Measurements from ENCODE around the gene ST6GALNAC6. TPM values are rescaled to one million over a fixed set of nuclear protein-coding genes. Genes with fewer than 3 reads are reported as not detected.

ST6GALNAC6 gene
- polyA plus RNA-seq, 3 donors, result 8.2 to 14.4 (median 12.0) TPM

DNA sequence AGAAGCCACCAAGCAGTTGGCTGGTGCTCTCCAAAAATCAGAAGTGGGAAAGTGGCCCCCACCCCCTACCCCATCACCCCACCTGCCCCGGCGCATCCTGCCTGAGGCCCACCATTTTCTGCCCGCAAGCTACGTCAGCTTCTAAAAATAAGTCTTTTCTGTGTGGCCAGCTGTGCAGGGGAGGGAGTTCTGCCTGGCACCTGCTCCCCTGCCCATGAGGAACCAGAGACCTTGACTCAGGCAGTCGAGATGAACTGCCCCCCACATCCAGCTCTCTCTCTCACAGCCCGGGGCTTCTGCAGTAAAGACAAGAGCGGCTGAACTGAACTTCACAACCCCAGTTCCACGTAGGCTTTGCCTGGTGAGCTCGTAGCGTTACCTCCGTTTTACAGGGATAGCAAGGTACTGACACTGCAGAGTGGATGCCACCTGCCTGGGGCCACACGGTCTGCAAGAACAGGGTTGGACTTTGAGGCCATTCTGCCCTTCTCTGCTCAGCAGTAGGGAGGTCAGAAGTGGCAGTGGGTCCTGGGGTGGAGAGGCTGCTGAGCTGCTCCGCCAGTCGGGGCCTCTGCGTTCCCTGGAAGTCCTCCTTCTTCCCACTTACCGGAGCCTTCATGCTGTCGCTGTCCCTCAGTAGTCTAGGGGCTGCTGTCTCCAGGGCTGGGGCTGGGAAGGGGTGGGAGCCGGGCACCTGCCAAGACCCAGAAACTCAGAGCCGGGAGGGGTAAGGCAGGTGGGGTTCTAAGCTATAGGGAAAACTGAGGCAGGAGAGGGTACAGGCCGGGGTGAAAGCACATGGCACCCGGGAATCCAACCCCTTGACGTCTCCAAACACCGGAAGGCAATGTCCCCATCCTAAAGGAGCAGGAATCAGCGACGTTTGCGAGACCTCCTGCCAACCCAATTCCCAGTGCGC, 16.7 kb upstream of the ST6GALNAC6 start:
- intact Hi-C loops (cut with micrococcal nuclease), result loop anchor here (5.0 kb wide), 6 partner anchors 54 to 694 kb away; partner anchors contain the start of genes CDK9 (in 1 of the 2), SH2D3C (in 1 of the 2) and TOR2A (in 1 of the 2)
- DNase-seq, result no peak
- Histone ChIP-seq H3K9ac (ENCODE audit: insufficient read depth, low read length, poor library complexity, severe bottlenecking) (peak overlapping the region; percentile 69), H3K27me3 (ENCODE audit: control insufficient read depth in 2 of 2, insufficient read depth in 2 of 2, low read length in 2 of 2) (no peaks in the 10 kb centered on the region), H2AFZ (ENCODE audit: insufficient read depth, low read depth, low read length, poor library complexity, severe bottlenecking) (peak overlapping the region; percentile 96), H3K36me3 (replicated peaks in 1 of 2; ENCODE audit: control insufficient read depth in 1 of 2, insufficient read depth in 2 of 2, low read length in 2 of 2) (peaks cover 7 to 17% of the 10 kb centered on the region in 2 donors), H3K4me3 (replicated peaks in 1 of 3; ENCODE audit: low read depth in 2 of 3, low read length in 3 of 3) (peak overlapping the region; percentile 54 to 92 (median 55)), H3K9me3 (replicated peaks in 1 of 2; ENCODE audit: control insufficient read depth in 1 of 2, insufficient read depth in 1 of 2, low read length in 2 of 2) (no peaks in the 10 kb centered on the region), H3K4me1 (ENCODE audit: control insufficient read depth in 1 of 2, insufficient read depth in 2 of 2, low read length in 2 of 2) (peaks cover 49 to 57% of the 10 kb centered on the region in 2 donors), H4K20me1 (ENCODE audit: insufficient read depth, low read length) (no peaks in the 10 kb centered on the region), H3K27ac (ENCODE audit: low read depth in 1 of 2, low read length in 2 of 2) (peak overlapping the region in 1 of 2 donors; percentile 48), H3K4me2 (replicated peaks; ENCODE audit: extremely low read depth, low read length, poor library complexity, severe bottlenecking) (peak overlapping the region; percentile 99), H3K79me2 (ENCODE audit: insufficient read depth, low read length) (no peaks in the 10 kb centered on the region)
- Mint-ChIP-seq H3K9me3 (peaks cover 0 to 1% (median 0%) of the 10 kb centered on the region in 7 donors), H3K27ac (peak overlapping the region in 5 of 7 donors; percentile 41 to 59 (median 50)), H3K27me3 (ENCODE audit: low read depth in 3 of 3) (peaks cover 1 to 8% (median 7%) of the 10 kb centered on the region in 3 donors), H3K4me1 (peaks cover 60% of the 10 kb centered on the region), H3K4me3 (peak overlapping the region; percentile 81 to 86), H3K36me3 (peaks cover 23 to 28% of the 10 kb centered on the region in 2 donors)
- TF ChIP-seq, protein P1, sequence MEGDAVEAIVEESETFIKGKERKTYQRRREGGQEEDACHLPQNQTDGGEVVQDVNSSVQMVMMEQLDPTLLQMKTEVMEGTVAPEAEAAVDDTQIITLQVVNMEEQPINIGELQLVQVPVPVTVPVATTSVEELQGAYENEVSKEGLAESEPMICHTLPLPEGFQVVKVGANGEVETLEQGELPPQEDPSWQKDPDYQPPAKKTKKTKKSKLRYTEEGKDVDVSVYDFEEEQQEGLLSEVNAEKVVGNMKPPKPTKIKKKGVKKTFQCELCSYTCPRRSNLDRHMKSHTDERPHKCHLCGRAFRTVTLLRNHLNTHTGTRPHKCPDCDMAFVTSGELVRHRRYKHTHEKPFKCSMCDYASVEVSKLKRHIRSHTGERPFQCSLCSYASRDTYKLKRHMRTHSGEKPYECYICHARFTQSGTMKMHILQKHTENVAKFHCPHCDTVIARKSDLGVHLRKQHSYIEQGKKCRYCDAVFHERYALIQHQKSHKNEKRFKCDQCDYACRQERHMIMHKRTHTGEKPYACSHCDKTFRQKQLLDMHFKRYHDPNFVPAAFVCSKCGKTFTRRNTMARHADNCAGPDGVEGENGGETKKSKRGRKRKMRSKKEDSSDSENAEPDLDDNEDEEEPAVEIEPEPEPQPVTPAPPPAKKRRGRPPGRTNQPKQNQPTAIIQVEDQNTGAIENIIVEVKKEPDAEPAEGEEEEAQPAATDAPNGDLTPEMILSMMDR (IDR thresholded peaks at IDR 0.05), result no peak
- WGBS (ENCODE audit: insufficient coverage), result 3% methylated on average over 11 of the region's 27 CpGs

DNA sequence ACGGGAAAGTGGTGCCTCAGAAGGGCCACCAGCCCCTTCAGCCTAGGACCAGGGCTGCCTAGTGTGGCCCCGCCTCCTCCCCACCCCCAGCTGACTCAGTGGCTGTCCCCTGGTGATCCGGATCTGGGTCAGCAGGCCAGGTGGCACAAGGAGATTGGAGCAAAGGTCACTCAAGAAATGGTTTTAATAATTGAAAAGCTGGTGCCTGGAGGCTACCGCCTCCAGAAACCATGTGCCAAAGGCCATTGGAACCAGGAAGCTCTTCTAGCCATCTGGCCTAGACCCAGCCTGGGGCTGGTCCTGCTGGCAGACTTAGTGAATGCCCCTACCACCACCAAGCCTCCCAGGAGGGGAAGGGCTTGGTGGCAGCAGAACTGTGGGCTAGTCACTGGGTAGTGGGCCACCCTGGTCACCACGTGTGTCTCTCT, 15.9 kb upstream of the ST6GALNAC6 start:
- no peaks in the 10 kb centered on the region for H3K27me3 ChIP-seq (ENCODE audit: control insufficient read depth in 2 of 2, insufficient read depth in 2 of 2, low read length in 2 of 2)
- H3K4me3 ChIP-seq (replicated peaks in 1 of 3; ENCODE audit: low read depth in 2 of 3, low read length in 3 of 3), result no peak overlapping the region
- peak overlapping the region; percentile 99 for H3K4me2 ChIP-seq (replicated peaks; ENCODE audit: extremely low read depth, low read length, poor library complexity, severe bottlenecking)
- H3K4me1 Mint-ChIP-seq, result peaks cover 53% of the 10 kb centered on the region
- H3K4me3 Mint-ChIP-seq, result peak overlapping the region in 1 of 2 donors; percentile 6
- no peak overlapping the region for H3K9ac ChIP-seq (ENCODE audit: insufficient read depth, low read length, poor library complexity, severe bottlenecking)
- H3K79me2 ChIP-seq (ENCODE audit: insufficient read depth, low read length), result no peaks in the 10 kb centered on the region
- no peaks in the 10 kb centered on the region for H3K9me3 ChIP-seq (replicated peaks in 1 of 2; ENCODE audit: control insufficient read depth in 1 of 2, insufficient read depth in 1 of 2, low read length in 2 of 2)
- H3K9me3 Mint-ChIP-seq, result peaks cover 0 to 1% (median 0%) of the 10 kb centered on the region in 7 donors
- TF ChIP-seq, protein P1 (IDR thresholded peaks at IDR 0.05), result no peak
- no peaks in the 10 kb centered on the region for H4K20me1 ChIP-seq (ENCODE audit: insufficient read depth, low read length)
- no peak for DNase-seq
- H3K36me3 ChIP-seq (replicated peaks in 1 of 2; ENCODE audit: control insufficient read depth in 1 of 2, insufficient read depth in 2 of 2, low read length in 2 of 2), result peaks cover 12 to 21% of the 10 kb centered on the region in 2 donors
- peaks cover 27 to 30% of the 10 kb centered on the region in 2 donors for H3K36me3 Mint-ChIP-seq
- no peak overlapping the region for H3K27ac ChIP-seq (ENCODE audit: low read depth in 1 of 2, low read length in 2 of 2)
- 89% methylated on average over 4 of the region's 5 CpGs for WGBS (ENCODE audit: insufficient coverage)
- H3K4me1 ChIP-seq (ENCODE audit: control insufficient read depth in 1 of 2, insufficient read depth in 2 of 2, low read length in 2 of 2), result peaks cover 46 to 53% of the 10 kb centered on the region in 2 donors
- H3K27me3 Mint-ChIP-seq (ENCODE audit: low read depth in 3 of 3), result peaks cover 1 to 8% (median 7%) of the 10 kb centered on the region in 3 donors
- intact Hi-C loops (cut with micrococcal nuclease), result loop anchor here (5.0 kb wide), 6 partner anchors 53 to 693 kb away; partner anchors contain the start of genes CDK9 (in 1 of the 2), SH2D3C (in 1 of the 2) and TOR2A (in 1 of the 2)
- H3K27ac Mint-ChIP-seq, result peak overlapping the region in 1 of 7 donors; percentile 35
- no peak overlapping the region for H2AFZ ChIP-seq (ENCODE audit: insufficient read depth, low read depth, low read length, poor library complexity, severe bottlenecking)
